Measurements from ENCODE around the gene TAF11L10. TPM values are rescaled to one million over a fixed set of nuclear protein-coding genes. Genes with fewer than 3 reads are reported as not detected.

Gene TAF11L10
- total and polyA plus RNA-seq, 10 of the 15 experiments (the other 5 are each of a cell fraction or from before 2014, with no cell fraction given): not detected

- H3K27ac ChIP-seq (ENCODE audit: control insufficient read depth, insufficient read depth): no peak overlapping the region
- in situ Hi-C loops (cut with MboI) (no loop called here), intact Hi-C loops (cut with micrococcal nuclease; ENCODE audit: unreplicated experiment) (no loop called here)
- FAIRE-seq: no peak
- H3K27me3 ChIP-seq (replicated peaks in 1 of 2; ENCODE audit: control insufficient read depth in 2 of 2, insufficient read depth in 2 of 2, low read length in 1 of 2): no peaks in the 10 kb centered on the region
- no peak overlapping the region for H3K4me3 ChIP-seq
- ChIA-PET POLR2A (no interaction called here), CTCF (no interaction called here), RAD21 (ENCODE audit: unreplicated experiment) (no interaction called here), SMC1A (ENCODE audit: uncharacterized antibody, unreplicated experiment) (no interaction called here)
- H2AFZ ChIP-seq (ENCODE audit: control insufficient read depth, low read depth, low read length): no peak overlapping the region
- no peaks in the 10 kb centered on the region for H3K9me3 ChIP-seq (replicated peaks; ENCODE audit: control insufficient read depth, insufficient read depth, low read length)
- H3K36me3 ChIP-seq (ENCODE audit: control insufficient read depth in 2 of 2, insufficient read depth in 2 of 2, low read length in 1 of 2): no peaks in the 10 kb centered on the region
- no peaks in the 10 kb centered on the region for H4K20me1 ChIP-seq (ENCODE audit: control insufficient read depth, insufficient read depth)
- no peaks in the 10 kb centered on the region for H3K4me1 ChIP-seq (ENCODE audit: control insufficient read depth, insufficient read depth, low read length)
- no peak for TF ChIP-seq IRF5 (IDR thresholded peaks at IDR 0.05; ENCODE audit: borderline replicate concordance)
- no peak for TF ChIP-seq BMI1 (IDR thresholded peaks at IDR 0.05; ENCODE audit: borderline replicate concordance)
- TF ChIP-seq BHLHE40 (IDR thresholded peaks at IDR 0.05; ENCODE audit: borderline replicate concordance in 1 of 2, low read depth in 2 of 2, low read length in 1 of 2): no peak
- TF ChIP-seq HCFC1 (IDR thresholded peaks at IDR 0.05; ENCODE audit: low read length): no peak
- no peak for TF ChIP-seq BCLAF1 (IDR thresholded peaks at IDR 0.05)
- no peak overlapping the region for H3K4me2 ChIP-seq (ENCODE audit: control insufficient read depth, insufficient read depth)
- H3K9ac ChIP-seq (ENCODE audit: control insufficient read depth, insufficient read depth, low read length): no peak overlapping the region
- DNase-seq (ENCODE audit: low read depth, low spot score): no peak
- no peaks in the 10 kb centered on the region for H3K79me2 ChIP-seq (ENCODE audit: control insufficient read depth, insufficient read depth, low read length)
- no TSS peak for BruUV-seq (replicated peaks)
- ATAC-seq: no peak
- 62% methylated on average over 17 of the region's 17 CpGs for WGBS (ENCODE audit: insufficient coverage, insufficient replicate concordance, low lambda C conversion rate, missing lambda C conversion rate)
These were observed 23.0 kb upstream of the TAF11L10 start for GRCh38 chr5:17620627-17621026.
